ENCODE data around the gene ZNF322.

The ZNF322 gene

DNA sequence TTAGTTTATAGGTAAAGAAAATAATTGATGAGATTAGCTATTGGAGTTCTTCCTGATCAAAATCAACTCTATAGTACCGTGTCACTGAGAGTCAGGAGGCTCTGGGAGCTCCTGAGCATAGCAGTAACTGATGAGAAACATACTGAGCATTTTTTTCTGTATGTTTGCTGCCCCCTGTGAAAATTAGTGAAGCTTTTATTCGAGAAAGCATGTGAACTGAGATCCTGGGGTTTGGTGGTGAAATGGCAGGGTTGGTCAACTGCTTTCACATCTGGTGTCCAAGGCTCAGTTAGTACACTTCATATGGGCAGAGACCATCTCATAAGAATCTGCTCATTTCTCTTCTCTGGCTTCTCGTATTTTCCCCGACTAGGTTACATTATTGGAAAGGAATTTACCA lies 66.9 kb downstream of the ZNF322 start:
- TF ChIP-seq, protein P1, sequence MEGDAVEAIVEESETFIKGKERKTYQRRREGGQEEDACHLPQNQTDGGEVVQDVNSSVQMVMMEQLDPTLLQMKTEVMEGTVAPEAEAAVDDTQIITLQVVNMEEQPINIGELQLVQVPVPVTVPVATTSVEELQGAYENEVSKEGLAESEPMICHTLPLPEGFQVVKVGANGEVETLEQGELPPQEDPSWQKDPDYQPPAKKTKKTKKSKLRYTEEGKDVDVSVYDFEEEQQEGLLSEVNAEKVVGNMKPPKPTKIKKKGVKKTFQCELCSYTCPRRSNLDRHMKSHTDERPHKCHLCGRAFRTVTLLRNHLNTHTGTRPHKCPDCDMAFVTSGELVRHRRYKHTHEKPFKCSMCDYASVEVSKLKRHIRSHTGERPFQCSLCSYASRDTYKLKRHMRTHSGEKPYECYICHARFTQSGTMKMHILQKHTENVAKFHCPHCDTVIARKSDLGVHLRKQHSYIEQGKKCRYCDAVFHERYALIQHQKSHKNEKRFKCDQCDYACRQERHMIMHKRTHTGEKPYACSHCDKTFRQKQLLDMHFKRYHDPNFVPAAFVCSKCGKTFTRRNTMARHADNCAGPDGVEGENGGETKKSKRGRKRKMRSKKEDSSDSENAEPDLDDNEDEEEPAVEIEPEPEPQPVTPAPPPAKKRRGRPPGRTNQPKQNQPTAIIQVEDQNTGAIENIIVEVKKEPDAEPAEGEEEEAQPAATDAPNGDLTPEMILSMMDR (IDR thresholded peaks at IDR 0.05; ENCODE audit: insufficient read depth, low read length, missing control alignments), result no peak
- ChIA-PET CTCF (interaction anchor here (8.5 to 16.8 kb wide), 2 partner anchors 15 to 252 kb away, joined by 183 to 380 read pairs; no protein-coding TSS in a partner anchor), POLR2A (no interaction called here)
- no peak for DNase-seq (ENCODE audit: low read depth, low spot score)
- no peak overlapping the region for H3K4me3 ChIP-seq (ENCODE audit: low read depth, low read length)

DNA sequence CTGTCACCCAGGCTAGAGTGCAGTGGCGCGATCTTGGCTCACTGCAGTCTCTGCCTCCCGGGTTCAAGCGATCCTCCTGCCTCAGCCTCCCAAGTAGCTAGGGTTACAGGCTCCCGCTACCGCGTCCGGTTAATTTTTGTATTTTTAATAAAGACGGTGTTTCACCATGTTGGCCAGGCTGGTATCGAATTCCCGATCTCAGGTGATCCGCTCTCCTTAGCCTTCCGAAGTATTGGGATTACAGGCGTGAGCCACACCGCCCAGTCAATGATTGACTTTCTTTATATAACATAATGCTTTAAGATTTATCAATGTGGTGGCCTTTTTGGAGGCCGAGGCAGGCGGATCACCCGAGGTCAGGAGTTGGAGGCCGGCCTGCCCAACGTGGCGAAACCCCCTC lies 70.6 kb downstream of the ZNF322 start:
- ChIA-PET POLR2A (no interaction called here), CTCF (interaction anchor here (0.9 to 16.8 kb wide), 3 partner anchors 11 to 249 kb away, joined by 3 to 380 read pairs (median 183); no protein-coding TSS in a partner anchor)
- TF ChIP-seq, protein P1 (IDR thresholded peaks at IDR 0.05; ENCODE audit: insufficient read depth, low read length, missing control alignments), result no peak
- H3K4me3 ChIP-seq (ENCODE audit: low read depth, low read length), result no peak overlapping the region
- DNase-seq (ENCODE audit: low read depth, low spot score), result no peak
